ENCODE results near the gene POU4F2. TPM values are rescaled to one million over a fixed set of nuclear protein-coding genes. Genes with fewer than 3 reads are reported as not detected.

The POU4F2 gene
- total RNA-seq: not detected

DNA sequence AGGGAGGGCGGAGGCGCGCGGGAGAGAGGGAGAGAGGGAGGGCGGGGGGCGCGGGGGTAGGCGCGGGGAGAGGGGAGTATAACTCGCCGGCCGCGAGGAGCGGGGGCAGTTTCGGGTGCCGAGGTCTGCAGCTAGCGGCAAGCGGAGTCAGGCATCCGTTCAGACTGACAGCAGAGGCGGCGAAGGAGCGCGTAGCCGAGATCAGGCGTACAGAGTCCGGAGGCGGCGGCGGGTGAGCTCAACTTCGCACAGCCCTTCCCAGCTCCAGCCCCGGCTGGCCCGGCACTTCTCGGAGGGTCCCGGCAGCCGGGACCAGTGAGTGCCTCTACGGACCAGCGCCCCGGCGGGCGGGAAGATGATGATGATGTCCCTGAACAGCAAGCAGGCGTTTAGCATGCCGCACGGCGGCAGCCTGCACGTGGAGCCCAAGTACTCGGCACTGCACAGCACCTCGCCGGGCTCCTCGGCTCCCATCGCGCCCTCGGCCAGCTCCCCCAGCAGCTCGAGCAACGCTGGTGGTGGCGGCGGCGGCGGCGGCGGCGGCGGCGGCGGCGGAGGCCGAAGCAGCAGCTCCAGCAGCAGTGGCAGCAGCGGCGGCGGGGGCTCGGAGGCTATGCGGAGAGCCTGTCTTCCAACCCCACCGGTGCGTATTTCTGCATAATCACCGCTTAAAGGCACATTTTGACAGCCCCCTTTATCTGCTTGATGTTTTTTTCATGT lies at the start of gene POU4F2:
POU4F2 (plus strand) TSS at position 108 of the 720 bp plus-strand sequence; CDS start at position 356, 248 bp downstream.
- ChIA-PET POLR2A (no interaction called here), CTCF (no interaction called here)

GRCh38 chr4:146590801-146591200 lies 47.9 kb upstream of the POU4F2 start:
- ChIA-PET POLR2A (no interaction called here), CTCF (no interaction called here)

DNA sequence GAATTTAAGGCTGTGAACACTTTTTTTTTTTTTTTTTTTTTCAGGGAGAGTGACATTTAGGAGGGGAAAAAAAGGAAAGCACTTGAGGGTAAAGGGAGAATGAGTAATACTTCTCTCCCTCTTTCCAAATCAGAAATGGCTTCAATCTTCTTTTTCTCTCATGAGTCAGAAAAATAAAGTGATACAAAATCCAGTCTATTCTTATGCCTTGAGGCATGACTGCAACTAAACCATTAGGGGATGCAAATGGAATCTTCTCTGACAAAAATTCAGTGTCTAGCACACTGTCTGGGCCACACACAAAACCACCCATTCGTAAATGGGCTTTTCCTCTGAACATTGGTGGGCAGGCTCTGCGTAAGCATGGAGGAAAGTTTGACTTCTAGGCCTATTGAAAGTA lies 46.7 kb upstream of the POU4F2 start:
- POLR2A ChIA-PET: no interaction called here
- CTCF ChIA-PET: no interaction called here

DNA sequence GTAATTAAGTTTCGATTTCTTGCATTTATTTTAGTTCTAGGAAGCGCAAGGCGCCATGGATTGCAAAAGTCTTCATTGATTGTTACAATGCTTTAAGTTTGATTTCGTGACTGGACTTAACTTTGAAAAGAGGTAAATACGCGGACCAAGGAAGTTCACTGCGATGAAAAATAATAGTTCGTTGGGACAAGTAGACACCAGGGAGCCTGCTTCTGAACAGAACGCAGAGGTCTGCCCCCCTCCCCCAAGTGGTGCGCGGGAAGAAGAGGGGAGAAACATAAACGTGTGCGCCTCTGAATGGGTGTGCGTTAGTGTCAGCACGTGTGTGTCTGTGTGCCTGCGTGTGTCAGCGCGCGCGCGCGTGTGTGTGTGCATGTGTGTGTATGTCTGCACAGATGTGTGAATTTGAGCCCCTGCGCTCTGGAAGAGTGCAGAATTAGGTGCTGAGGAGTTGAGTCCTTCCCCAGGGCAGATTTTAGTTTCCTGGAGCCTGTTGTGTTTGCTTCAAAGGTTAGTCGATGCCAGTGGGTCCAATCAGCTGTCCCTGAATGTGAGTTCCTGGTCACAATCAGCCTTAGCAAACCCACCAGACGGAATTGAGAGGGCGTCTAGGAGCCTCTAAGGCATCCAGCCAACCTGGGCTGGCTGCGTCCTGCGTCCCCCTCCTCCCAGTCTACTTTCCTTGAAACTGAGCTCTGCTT lies 5.8 kb upstream of the POU4F2 start:
- ChIA-PET CTCF (no interaction called here), POLR2A (no interaction called here)

GRCh38 chr4:146633471-146633800 lies 5.3 kb upstream of the POU4F2 start:
- POLR2A ChIA-PET: no interaction called here
- CTCF ChIA-PET: no interaction called here

GRCh38 chr4:146634825-146635224 lies 3.9 kb upstream of the POU4F2 start:
- ChIA-PET CTCF (no interaction called here), POLR2A (no interaction called here)

- ChIA-PET CTCF (no interaction called here), POLR2A (no interaction called here)
Observed at GRCh38 chr4:146637621-146638332, 916 bp upstream of the POU4F2 start.

DNA sequence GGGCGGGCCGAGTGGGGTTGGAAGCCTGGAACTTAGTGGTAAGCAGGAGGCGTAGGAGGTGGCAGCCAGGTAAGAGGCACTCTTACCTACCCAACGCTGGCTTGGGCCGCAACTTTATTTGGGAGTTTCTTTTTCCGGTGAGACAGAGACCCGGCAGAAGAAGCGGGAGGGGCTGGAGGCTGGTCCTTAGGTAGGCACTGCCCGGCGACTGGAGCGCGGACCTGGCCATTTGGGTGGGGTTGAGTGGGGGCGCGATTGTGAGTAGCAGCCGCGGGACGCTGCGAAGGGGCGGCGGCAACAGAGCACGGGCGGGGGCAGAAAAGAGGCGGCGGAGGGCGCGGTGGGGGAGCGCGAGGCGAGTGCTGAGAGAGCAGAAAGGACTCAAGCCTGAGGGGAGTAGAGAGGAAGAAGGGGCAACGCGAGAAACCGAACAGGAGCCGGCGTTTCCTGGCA lies 334 bp upstream of the POU4F2 start:
- ChIA-PET CTCF (no interaction called here), POLR2A (no interaction called here)

GRCh38 chr4:146639506-146639932 lies 826 bp downstream of the POU4F2 start:
- CTCF ChIA-PET: no interaction called here
- POLR2A ChIA-PET: no interaction called here

- CTCF ChIA-PET: no interaction called here
Observed at GRCh38 chr4:146640021-146640464, 1.4 kb downstream of the POU4F2 start.

GRCh38 chr4:146640465-146641061 lies 1.9 kb downstream of the POU4F2 start:
- CTCF ChIA-PET: no interaction called here
- POLR2A ChIA-PET: no interaction called here

More at GRCh38 chr4:146640021-146640464, 1.4 kb downstream of the POU4F2 start:
- POLR2A ChIA-PET: no interaction called here

GRCh38 chr4:146641762-146642161 lies 3.1 kb downstream of the POU4F2 start:
- POLR2A ChIA-PET: no interaction called here
- CTCF ChIA-PET: no interaction called here

GRCh38 chr4:146643812-146644401 lies 5.2 kb downstream of the POU4F2 start:
- ChIA-PET POLR2A (no interaction called here), CTCF (no interaction called here)

GRCh38 chr4:146645921-146646320 lies 7.2 kb downstream of the POU4F2 start:
- ChIA-PET POLR2A (no interaction called here), CTCF (interaction anchor here (0.8 kb wide), 1 partner anchor 305 kb away, joined by 3 read pairs; no protein-coding TSS in a partner anchor)

DNA sequence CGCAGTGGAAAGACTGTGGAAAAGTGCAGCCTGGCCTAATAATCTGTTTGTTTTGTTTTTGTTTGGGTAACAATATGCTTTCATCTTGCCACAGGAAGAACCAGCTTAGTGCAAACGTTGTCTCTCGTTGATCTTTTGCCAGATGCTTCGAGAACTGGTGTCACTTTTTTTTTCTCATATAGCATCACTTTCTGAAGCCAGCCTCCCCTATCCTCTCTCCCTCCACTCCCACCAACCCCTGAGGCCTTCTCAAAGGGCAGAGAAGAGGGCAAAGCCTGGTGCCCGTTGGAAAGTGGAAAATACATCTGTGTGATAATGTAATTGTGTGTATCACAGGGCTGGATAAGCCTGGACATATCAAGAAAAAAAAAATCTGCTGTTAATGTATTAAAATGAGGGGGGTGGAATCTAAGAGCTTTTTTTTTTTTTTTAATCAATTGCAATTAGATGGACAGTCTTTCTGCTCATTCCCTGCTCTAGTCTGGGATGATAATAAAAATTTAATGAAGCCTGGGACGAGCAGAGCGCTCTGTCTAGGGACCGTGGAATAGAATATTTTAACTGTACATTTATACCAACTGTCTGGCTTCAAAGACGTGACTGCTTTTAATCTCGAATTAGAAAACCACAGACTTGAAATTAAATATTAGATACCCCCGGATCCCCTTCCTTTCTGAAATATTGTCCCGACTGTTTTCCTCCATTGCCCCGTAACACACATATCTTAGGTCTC lies 8.1 kb downstream of the POU4F2 start:
- CTCF ChIA-PET: no interaction called here
- POLR2A ChIA-PET: interaction anchor here (0.6 kb wide), 1 partner anchor 10 kb away, joined by 3 read pairs; no protein-coding TSS in a partner anchor

DNA sequence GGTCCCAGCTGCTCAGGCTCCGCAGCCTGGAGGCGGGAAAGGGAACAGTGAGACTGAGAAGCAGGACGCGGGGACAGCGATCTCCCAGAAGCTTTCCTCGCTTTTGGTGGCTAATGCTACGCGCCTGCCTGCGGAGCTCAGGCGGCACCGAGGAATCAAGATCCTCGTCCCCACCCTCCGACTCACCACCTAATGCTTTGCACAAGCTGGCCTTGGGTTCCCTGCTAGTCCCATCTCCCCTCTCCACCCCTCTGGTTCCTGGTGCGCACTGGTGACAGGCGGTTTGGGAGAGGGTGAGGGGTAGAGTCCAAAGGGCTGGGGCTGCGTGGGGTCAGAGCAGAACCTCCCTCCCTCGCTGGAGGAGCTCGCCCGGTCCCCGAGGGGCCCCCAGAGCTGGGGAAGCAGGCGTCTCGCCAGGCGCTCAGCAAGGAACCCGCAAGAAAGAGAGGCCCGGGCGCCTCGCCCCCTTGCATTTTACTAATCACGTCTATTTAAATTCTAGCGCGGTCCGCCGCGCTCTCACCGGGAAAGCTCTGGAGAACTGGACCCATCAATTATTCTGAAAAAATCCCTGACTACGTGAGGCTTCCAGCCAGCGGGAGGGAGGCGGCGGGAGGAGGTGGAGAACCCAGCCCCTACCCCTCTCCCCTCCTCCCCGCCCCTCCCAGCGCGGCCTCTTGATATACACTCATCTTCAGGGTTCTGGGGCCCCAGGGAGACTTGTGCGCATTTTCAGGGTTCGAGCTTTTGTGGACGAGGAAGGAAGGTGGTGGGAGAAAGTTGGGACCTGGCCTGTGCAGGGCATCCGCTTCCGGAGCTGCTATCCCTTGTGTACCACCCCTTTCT lies 9.1 kb downstream of the POU4F2 start:
- CTCF ChIA-PET: no interaction called here

DNA sequence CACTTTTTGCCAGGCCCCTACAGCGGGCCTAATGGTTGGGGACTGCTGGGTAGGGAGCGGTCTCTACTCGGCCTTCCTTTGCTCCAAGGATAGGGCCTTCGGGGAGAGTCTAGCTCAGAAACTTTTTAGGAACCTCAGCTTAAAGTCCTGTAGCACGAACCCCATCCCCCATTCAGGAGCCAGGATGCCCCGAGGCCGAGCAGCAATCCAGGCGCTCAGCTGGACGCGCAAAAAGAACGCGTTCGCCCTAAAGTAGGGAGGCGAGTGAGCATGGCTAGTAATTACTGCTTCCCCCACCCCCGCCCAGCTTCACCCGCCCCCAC lies 9.7 kb downstream of the POU4F2 start:
- CTCF ChIA-PET: no interaction called here

More for the DNA sequence above, 9.1 kb downstream of the POU4F2 start:
- POLR2A ChIA-PET: no interaction called here

GRCh38 chr4:146649232-146649631 lies 10.5 kb downstream of the POU4F2 start:
- ChIA-PET POLR2A (no interaction called here), CTCF (no interaction called here)

More for the DNA sequence above, 9.7 kb downstream of the POU4F2 start:
- POLR2A ChIA-PET: no interaction called here

GRCh38 chr4:146650034-146650433 lies 11.3 kb downstream of the POU4F2 start:
- ChIA-PET CTCF (no interaction called here), POLR2A (no interaction called here)

All from activated CD8-positive, alpha-beta memory T cell treated with anti-CD3 and anti-CD28 coated beads for 36 hours (primary cell).